ENCODE measurements around the gene SHPK.

DNA sequence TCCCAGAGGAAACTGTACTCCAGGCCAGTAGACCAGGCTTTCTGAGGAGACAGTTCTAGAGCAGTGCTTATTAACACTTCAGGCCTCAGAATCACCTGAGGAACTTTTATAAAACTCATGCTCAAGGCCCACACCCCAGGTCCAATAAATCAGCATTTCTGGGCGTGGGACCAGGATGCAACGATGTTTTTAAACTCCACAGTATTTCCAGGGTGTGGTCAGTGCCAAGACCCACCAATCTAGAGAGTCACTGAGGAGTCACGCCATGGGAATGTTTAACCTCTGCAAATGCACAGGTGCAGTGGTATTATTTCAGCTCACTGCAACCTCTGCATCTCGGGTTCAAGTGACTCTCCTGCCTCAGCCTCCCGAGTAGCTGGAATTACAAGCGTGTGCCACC, 22.9 kb downstream of the SHPK start:
- TF ChIP-seq, protein P1, sequence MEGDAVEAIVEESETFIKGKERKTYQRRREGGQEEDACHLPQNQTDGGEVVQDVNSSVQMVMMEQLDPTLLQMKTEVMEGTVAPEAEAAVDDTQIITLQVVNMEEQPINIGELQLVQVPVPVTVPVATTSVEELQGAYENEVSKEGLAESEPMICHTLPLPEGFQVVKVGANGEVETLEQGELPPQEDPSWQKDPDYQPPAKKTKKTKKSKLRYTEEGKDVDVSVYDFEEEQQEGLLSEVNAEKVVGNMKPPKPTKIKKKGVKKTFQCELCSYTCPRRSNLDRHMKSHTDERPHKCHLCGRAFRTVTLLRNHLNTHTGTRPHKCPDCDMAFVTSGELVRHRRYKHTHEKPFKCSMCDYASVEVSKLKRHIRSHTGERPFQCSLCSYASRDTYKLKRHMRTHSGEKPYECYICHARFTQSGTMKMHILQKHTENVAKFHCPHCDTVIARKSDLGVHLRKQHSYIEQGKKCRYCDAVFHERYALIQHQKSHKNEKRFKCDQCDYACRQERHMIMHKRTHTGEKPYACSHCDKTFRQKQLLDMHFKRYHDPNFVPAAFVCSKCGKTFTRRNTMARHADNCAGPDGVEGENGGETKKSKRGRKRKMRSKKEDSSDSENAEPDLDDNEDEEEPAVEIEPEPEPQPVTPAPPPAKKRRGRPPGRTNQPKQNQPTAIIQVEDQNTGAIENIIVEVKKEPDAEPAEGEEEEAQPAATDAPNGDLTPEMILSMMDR (IDR thresholded peaks at IDR 0.05) = no peak
- no peak for TF ChIP-seq POLR2A (IDR thresholded peaks at IDR 0.05)
